K562 (cell line): ENCODE results near the gene ZNF285. TPM values are rescaled to one million over a fixed set of nuclear protein-coding genes. Genes with fewer than 3 reads are reported as not detected.
"Not testable (repeated sequence)": the region's sequence is repeated elsewhere in the genome, so short reads cannot be mapped to it uniquely, and the experiment has no call there.

Experiments
- ATAC-seq: fragments of 200-7000 bp; cut with Tn5 transposase; 3 replicates; pipeline ENCODE4 v1.9.1; 2020; ENCODE audit warnings: moderate library complexity
- BruUV-seq: library from RNA; stranded (reverse); fragments of 400-500 nt; replicated peaks from 2 replicates; lab custom pipeline; 2021; lab: Mats Ljungman, UMichigan
- CTCF ChIA-PET: fragments of 300-600 bp; formaldehyde crosslinking; extraction: SDS; loops from one replicate; lab custom pipeline; 2021; ENCODE audit warnings: low intra/inter-chr PET ratio; lab: Yijun Ruan, JAX
- POLR2A ChIA-PET: fragments of 300-600, 350-650 bp; sonication (Branson Sonifier 250); formaldehyde crosslinking; extraction: SDS; loops from one replicate; lab custom pipeline; 2021; ENCODE audit warnings: antibody characterized with exemption, inconsistent platforms; lab: Yijun Ruan, JAX
- DNase-seq, 4 experiments: peaks; one replicate each; pipeline versions ENCODE4 v3.0.0 to v3.0.0-alpha.2; 2011 to 2018; ENCODE audit warnings: low spot score in 3 of 4, mixed read lengths in 3 of 4; ENCODE audit errors: extremely low read depth in 1 of 4
- FAIRE-seq: peaks from 2 replicates; lab custom pipeline; 2011; peaks lifted over from hg19 to GRCh38; lab: Jason Lieb, UNC
- H2AFZ ChIP-seq: 2 replicates; pipeline ENCODE4 v1.6.0; 2011; ENCODE audit warnings: low read depth, low read length, control low read depth, inconsistent platforms
- H3K27ac ChIP-seq: fragments of 200-600 bp; 3 replicates; pipeline ENCODE4 v1.8.0; 2011; ENCODE audit warnings: low read depth, mild to moderate bottlenecking, control low read depth, inconsistent platforms, low read length, moderate library complexity, mixed read lengths; ENCODE audit errors: extremely low read depth
- H3K27me3 ChIP-seq, 2 experiments: fragments of 300-600 bp in 1 of 2; 2 replicates in 1 of 2; 3 replicates in 1 of 2; pipeline versions ENCODE4 v1.6.0 to v1.8.0; 2011; ENCODE audit warnings: inconsistent platforms in 2 of 2, low read length in 2 of 2, mild to moderate bottlenecking in 1 of 2, mixed read lengths in 1 of 2, moderate library complexity in 1 of 2; ENCODE audit not compliant: control insufficient read depth in 2 of 2, insufficient read depth in 2 of 2
- H3K36me3 ChIP-seq: fragments of 300-600 bp; 3 replicates; pipeline ENCODE4 v1.8.0; 2011; ENCODE audit warnings: mild to moderate bottlenecking, low read length, inconsistent platforms; ENCODE audit not compliant: control insufficient read depth, insufficient read depth
- H3K4me1 ChIP-seq, 2 experiments: fragments of 200-600 bp in 1 of 2; replicated peaks in 1 of 2; 2 replicates in 1 of 2; 3 replicates in 1 of 2; pipeline versions ENCODE4 v1.5.1 to v1.8.0; 2011; ENCODE audit warnings: inconsistent platforms in 2 of 2, low read length in 2 of 2, mild to moderate bottlenecking in 1 of 2, mixed read lengths in 1 of 2, moderate library complexity in 1 of 2; ENCODE audit not compliant: control insufficient read depth in 2 of 2, insufficient read depth in 2 of 2
- H3K4me2 ChIP-seq: 2 replicates; pipeline ENCODE4 v1.6.1; 2011; ENCODE audit warnings: low read length, control low read depth, inconsistent platforms, mixed read lengths; ENCODE audit not compliant: insufficient read depth
- H3K4me3 ChIP-seq: fragments of 200-600 bp; sonication (generic), shearing (Covaris generic); 2 replicates; pipeline ENCODE4 v1.5.1; 2016; ENCODE audit warnings: control low read depth, inconsistent platforms
- H3K79me2 ChIP-seq: fragments of 200-600 bp; 3 replicates; pipeline ENCODE4 v1.8.0; 2011; ENCODE audit warnings: low read length, inconsistent platforms; ENCODE audit not compliant: control insufficient read depth, insufficient read depth
- H3K9ac ChIP-seq, 2 experiments: 2 replicates each; pipeline versions ENCODE4 v1.6.0 to v1.6.1; 2011; ENCODE audit warnings: low read depth in 2 of 2, low read length in 2 of 2, control low read depth in 1 of 2, inconsistent platforms in 1 of 2, mild to moderate bottlenecking in 1 of 2, mixed read lengths in 1 of 2; ENCODE audit not compliant: insufficient read depth in 1 of 2
- H3K9me1 ChIP-seq: one replicate; pipeline ENCODE4 v1.6.0; 2011; ENCODE audit warnings: inconsistent platforms, mild to moderate bottlenecking, low read length, moderate library complexity; ENCODE audit not compliant: control insufficient read depth, insufficient read depth
- H3K9me3 ChIP-seq: replicated peaks from 2 replicates; pipeline ENCODE4 v1.5.1; 2011; ENCODE audit warnings: low read depth, low read length, inconsistent platforms; ENCODE audit not compliant: control insufficient read depth, insufficient read depth
- H4K20me1 ChIP-seq: replicated peaks from 2 replicates; pipeline ENCODE4 v1.6.1; 2011; ENCODE audit warnings: low read length, inconsistent platforms, mixed read lengths; ENCODE audit not compliant: control insufficient read depth, insufficient read depth
- CBX8 ChIP-seq: fragments of 200-600 bp; sonication (generic); IDR thresholded peaks from 2 replicates; pipeline ENCODE4 v1.6.1; 2012; ENCODE audit warnings: borderline replicate concordance, mixed run types, low read depth, mild to moderate bottlenecking, moderate library complexity, mixed read lengths, low read length, control low read depth, inconsistent platforms; ENCODE audit not compliant: poor library complexity, severe bottlenecking; ENCODE audit errors: extremely low read depth
- CHD1 ChIP-seq: fragments of 200-600 bp; sonication (generic); IDR thresholded peaks from one replicate; pipeline ENCODE4 v1.6.1; 2012; ENCODE audit warnings: mild to moderate bottlenecking, moderate library complexity, low read length, inconsistent platforms
- FOXJ3 ChIP-seq: sonication (generic); formaldehyde crosslinking; IDR thresholded peaks from 2 replicates; pipeline ENCODE4 v1.4.0; 2020; ENCODE audit warnings: mild to moderate bottlenecking, missing genetic modification reagents
- GABPA ChIP-seq: fragments of 200-800 bp; sonication (Bioruptor generic); conservative IDR thresholded peaks from 2 replicates; pipeline ENCODE4 v1.6.1; 2016; ENCODE audit warnings: low read depth, missing genetic modification characterization, missing compliant biosample characterization
- MYBL2 ChIP-seq, 2 experiments: fragments of 450-650 bp in 1 of 2; sonication (generic) in 1 of 2; formaldehyde crosslinking in 1 of 2; IDR thresholded peaks; 2 replicates each; pipeline versions ENCODE4 v1.6.1 to v1.8.1; 2017 to 2022; ENCODE audit warnings: borderline replicate concordance in 1 of 2, inconsistent platforms in 1 of 2, low read depth in 1 of 2, mild to moderate bottlenecking in 1 of 2, missing genetic modification reagents in 1 of 2, moderate library complexity in 1 of 2
- RBM25 ChIP-seq: fragments of 200-400 bp; formaldehyde crosslinking; IDR thresholded peaks from 2 replicates; pipeline ENCODE4 v1.6.1; 2018; ENCODE audit warnings: low read length, low read depth, moderate library complexity; ENCODE audit not compliant: severe bottlenecking
- SMARCE1 ChIP-seq: fragments of 450-650 bp; IDR thresholded peaks from 2 replicates; pipeline ENCODE4 v1.7.1; 2016; ENCODE audit warnings: mild to moderate bottlenecking
- ZNF146 ChIP-seq: IDR thresholded peaks from one replicate; pipeline ENCODE4 v1.6.1; 2018; ENCODE audit warnings: missing compliant biosample characterization; ENCODE audit not compliant: unreplicated experiment
- ZNF224 ChIP-seq: sonication (generic); formaldehyde crosslinking; IDR thresholded peaks from 2 replicates; pipeline ENCODE4 v1.8.0; 2022; ENCODE audit warnings: mild to moderate bottlenecking, missing genetic modification reagents
- ZNF79 ChIP-seq: fragments of 250-450 bp; sonication (Bioruptor Pico); IDR thresholded peaks from 2 replicates; pipeline ENCODE4 v1.4.0; 2020; ENCODE audit warnings: low read depth, mild to moderate bottlenecking, moderate library complexity
- ZZZ3 ChIP-seq: fragments of 450-650 bp; IDR thresholded peaks from 2 replicates; pipeline ENCODE4 v1.6.1; 2016; ENCODE audit warnings: antibody characterized with exemption, mild to moderate bottlenecking, moderate library complexity
- WGBS: fragments of 100-300 bp; shearing (Covaris generic); methylation state at CpG from one replicate; pipeline ENCODE4 v1.1.6; 2016; ENCODE audit warnings: low coverage, mixed read lengths; ENCODE audit not compliant: insufficient coverage; ENCODE audit errors: missing lambda C conversion rate; 5-methylcytosine and 5-hydroxymethylcytosine counted together
- in situ Hi-C: fragments of 300-500 bp; cut with MboI; formaldehyde crosslinking; loops from 4 replicates; pipeline ENCODE4 v1.15.0; 2018; ENCODE audit warnings: inconsistent platforms, mixed read lengths
- intact Hi-C: fragments of 100-400 bp; cut with micrococcal nuclease; formaldehyde crosslinking; loops from 2 replicates; pipeline ENCODE4 v1.14.2; 2022
- polyA plus RNA-seq, 8 experiments: library from polyadenylated mRNA; depleted of rRNA in 4 of 8; stranded (reverse) in 5 of 8; unstranded in 3 of 8; fragments of >200 nt; fragmentation: Nextera tagmentation in 2 of 8; fragmentation: Illumina TruSeq in 1 of 8; extraction: Ambion mirVana in 2 of 8; extraction: Trizol in 1 of 8; gene quantifications; 2 replicates each; pipeline versions ENCODE4 v1.2.1 to v1.2.3, GENCODE V29; 2011 to 2014; ENCODE audit warnings: inconsistent platforms in 1 of 8, missing spikeins in 1 of 8
- total RNA-seq, 7 experiments: library from RNA; depleted of rRNA in 6 of 7; stranded (reverse); fragments of >200 nt in 6 of 7; fragmentation: Illumina TruSeq in 2 of 7; extraction: Trizol in 2 of 7; gene quantifications; 2 replicates each; pipeline versions ENCODE4 v1.2.1 to v1.2.3, GENCODE V29; 2011 to 2021; ENCODE audit warnings: low replicate concordance in 1 of 7
- TF ChIP-seq, protein P1 (sequence below): fragments of 250-450 bp; sonication (Bioruptor Pico); IDR thresholded peaks from 2 replicates; pipeline ENCODE4 v1.5.0; 2021; ENCODE audit warnings: mild to moderate bottlenecking, borderline replicate concordance

Gene ZNF285
- total and polyA plus RNA-seq, 9 of the 15 experiments (the other 6 are each of a cell fraction or from before 2014, with no cell fraction given), result 0.14 to 1.1 (median 0.50) TPM

DNA sequence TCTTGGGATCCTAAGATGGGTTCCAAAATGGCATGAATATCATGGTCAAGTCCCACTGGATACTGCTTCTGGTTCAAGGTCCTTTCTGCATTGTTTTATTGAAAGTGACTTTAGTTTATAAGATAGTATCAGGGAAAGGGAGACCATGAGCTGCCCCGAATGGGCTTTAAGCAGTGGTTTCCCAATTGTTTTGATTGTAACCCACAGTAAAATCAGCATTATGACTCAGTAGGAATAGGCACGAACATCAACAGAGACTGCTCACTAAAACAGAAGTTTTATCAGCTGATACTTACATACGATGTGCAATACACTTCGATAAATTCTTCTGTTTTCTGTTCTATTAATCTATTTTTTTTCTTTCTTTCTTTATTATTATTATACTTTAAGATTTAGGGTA lies 12.1 kb downstream of the ZNF285 start:
- H3K79me2 ChIP-seq, result not testable (repeated sequence)

DNA sequence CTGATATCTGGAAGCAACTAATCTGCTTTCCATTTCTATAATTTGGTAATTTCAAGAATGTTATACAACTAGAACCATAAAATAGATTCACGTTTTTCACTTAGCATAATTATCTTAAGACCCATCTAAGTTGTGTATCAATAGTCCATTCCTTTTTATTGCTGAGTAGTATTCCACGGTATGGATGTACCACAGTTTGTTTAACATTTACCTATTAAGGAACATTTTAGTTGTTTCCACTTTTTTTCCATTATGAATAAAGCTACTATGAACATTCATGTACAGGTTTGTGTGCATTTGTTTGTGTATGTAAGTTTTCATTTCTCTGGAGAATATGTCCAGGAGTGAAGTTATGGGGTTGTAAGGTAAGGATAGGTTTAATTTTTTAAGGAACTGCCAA lies 26.6 kb downstream of the ZNF285 start:
- Histone ChIP-seq H3K27me3 (no peaks in the 10 kb centered on the region), H2AFZ (no peak overlapping the region), H3K4me1 (no peaks in the 10 kb centered on the region), H3K79me2 (no peaks in the 10 kb centered on the region), H3K36me3 (no peaks in the 10 kb centered on the region), H3K9me3 (no peaks in the 10 kb centered on the region), H3K27ac (no peak overlapping the region), H3K4me3 (no peak overlapping the region), H3K9ac (no peak overlapping the region), H3K4me2 (no peak overlapping the region), H4K20me1 (no peaks in the 10 kb centered on the region), H3K9me1 (no peaks in the 10 kb centered on the region)
- FAIRE-seq (no peak), DNase-seq (no peak), ATAC-seq (no peak)
- in situ Hi-C loops, result no loop called here
- POLR2A ChIA-PET, result no interaction called here
- 0% methylated on average over 2 of the region's 2 CpGs for WGBS
- CTCF ChIA-PET, result no interaction called here
- intact Hi-C loops, result no loop called here
- BruUV-seq, result no TSS peak
- TF ChIP-seq, protein P1, sequence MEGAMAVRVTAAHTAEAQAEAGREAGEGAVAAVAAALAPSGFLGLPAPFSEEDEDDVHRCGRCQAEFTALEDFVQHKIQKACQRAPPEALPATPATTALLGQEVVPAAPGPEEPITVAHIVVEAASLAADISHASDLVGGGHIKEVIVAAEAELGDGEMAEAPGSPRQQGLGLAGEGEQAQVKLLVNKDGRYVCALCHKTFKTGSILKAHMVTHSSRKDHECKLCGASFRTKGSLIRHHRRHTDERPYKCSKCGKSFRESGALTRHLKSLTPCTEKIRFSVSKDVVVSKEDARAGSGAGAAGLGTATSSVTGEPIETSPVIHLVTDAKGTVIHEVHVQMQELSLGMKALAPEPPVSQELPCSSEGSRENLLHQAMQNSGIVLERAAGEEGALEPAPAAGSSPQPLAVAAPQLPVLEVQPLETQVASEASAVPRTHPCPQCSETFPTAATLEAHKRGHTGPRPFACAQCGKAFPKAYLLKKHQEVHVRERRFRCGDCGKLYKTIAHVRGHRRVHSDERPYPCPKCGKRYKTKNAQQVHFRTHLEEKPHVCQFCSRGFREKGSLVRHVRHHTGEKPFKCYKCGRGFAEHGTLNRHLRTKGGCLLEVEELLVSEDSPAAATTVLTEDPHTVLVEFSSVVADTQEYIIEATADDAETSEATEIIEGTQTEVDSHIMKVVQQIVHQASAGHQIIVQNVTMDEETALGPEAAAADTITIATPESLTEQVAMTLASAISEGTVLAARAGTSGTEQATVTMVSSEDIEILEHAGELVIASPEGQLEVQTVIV (CRISPR knock-in tag), result no peak
- TF ChIP-seq ZNF79 (CRISPR knock-in tag) (no peak), CHD1 (no peak), FOXJ3 (CRISPR knock-in tag) (no peak), SMARCE1 (no peak), ZNF224 (CRISPR knock-in tag) (no peak), CBX8 (no peak), RBM25 (no peak), ZNF146 (CRISPR knock-in tag) (no peak), GABPA (tag) (no peak), MYBL2 (IDR thresholded peaks at IDR 0.05; ENCODE audit: low read depth) (no peak), MYBL2 (CRISPR knock-in tag; IDR thresholded peaks at IDR 0.05; ENCODE audit: borderline replicate concordance) (no peak), ZZZ3 (no peak)

More for the DNA sequence above, 12.1 kb downstream of the ZNF285 start:
- FAIRE-seq, BruUV-seq, ATAC-seq, CTCF ChIA-PET, H3K36me3 ChIP-seq, H3K27ac ChIP-seq, in situ Hi-C loops, DNase-seq, intact Hi-C loops, H4K20me1 ChIP-seq, H3K27me3 ChIP-seq, H3K4me3 ChIP-seq, H2AFZ ChIP-seq, H3K9me1 ChIP-seq, H3K4me2 ChIP-seq, H3K9me3 ChIP-seq, H3K9ac ChIP-seq, H3K4me1 ChIP-seq, POLR2A ChIA-PET: not testable (repeated sequence)
- WGBS, result 4% methylated on average over 4 of the region's 4 CpGs
